Skeletal muscle cell (primary cell): ENCODE data around the gene AHDC1.
A peak's percentile ranks its signal among the peaks of the same experiment; 100 is the strongest.
"Not testable (repeated sequence)": the region's sequence is repeated elsewhere in the genome, so short reads cannot be mapped to it uniquely, and the experiment has no call there.

Source experiments
- DNase-seq: peaks from one replicate; pipeline ENCODE4 v3.0.0-alpha.2; 2010; ENCODE audit warnings: low read depth
- H3K4me3 ChIP-seq: 2 replicates; pipeline ENCODE4 v1.5.1; 2011; ENCODE audit warnings: low read depth, mild to moderate bottlenecking, control low read depth, low read length, moderate library complexity

Gene AHDC1

GRCh38 chr1:27545876-27546275 is 58.1 kb downstream of the AHDC1 start:
- DNase-seq, result no peak
- H3K4me3 ChIP-seq, result no peak overlapping the region

- no peak for DNase-seq
These were observed 58.7 kb downstream of the AHDC1 start for GRCh38 chr1:27545271-27545670.

GRCh38 chr1:27544834-27545233 is 59.1 kb downstream of the AHDC1 start:
- H3K4me3 ChIP-seq, result no peak overlapping the region
- no peak for DNase-seq

More at GRCh38 chr1:27545271-27545670, 58.7 kb downstream of the AHDC1 start:
- no peak overlapping the region for H3K4me3 ChIP-seq

GRCh38 chr1:27543284-27543683 is 60.7 kb downstream of the AHDC1 start:
- no peak for DNase-seq
- H3K4me3 ChIP-seq, result no peak overlapping the region

GRCh38 chr1:27542463-27543273 is 61.3 kb downstream of the AHDC1 start:
- DNase-seq, result no peak
- no peak overlapping the region for H3K4me3 ChIP-seq

GRCh38 chr1:27539901-27540861 is 63.8 kb downstream of the AHDC1 start:
- no peak for DNase-seq
- no peak overlapping the region for H3K4me3 ChIP-seq

- DNase-seq, result no peak
- no peak overlapping the region for H3K4me3 ChIP-seq
These were observed 65.2 kb downstream of the AHDC1 start for GRCh38 chr1:27538793-27539192.

GRCh38 chr1:27538305-27538676 is 65.7 kb downstream of the AHDC1 start:
- DNase-seq, result not testable (repeated sequence)

GRCh38 chr1:27536767-27537166 is 67.2 kb downstream of the AHDC1 start:
- H3K4me3 ChIP-seq, result no peak overlapping the region
- DNase-seq, result no peak

More at GRCh38 chr1:27538305-27538676, 65.7 kb downstream of the AHDC1 start:
- not testable (repeated sequence) for H3K4me3 ChIP-seq

- DNase-seq, result no peak
- H3K4me3 ChIP-seq, result no peak overlapping the region
These were observed 67.8 kb downstream of the AHDC1 start for GRCh38 chr1:27536010-27536757.

- no peak for DNase-seq
- H3K4me3 ChIP-seq, result no peak overlapping the region
These were observed 68.6 kb downstream of the AHDC1 start for GRCh38 chr1:27535386-27535785.

GRCh38 chr1:27531959-27532685 is 71.8 kb downstream of the AHDC1 start:
- H3K4me3 ChIP-seq, result no peak overlapping the region
- DNase-seq, result no peak

GRCh38 chr1:27530192-27530591 is 73.8 kb downstream of the AHDC1 start:
- H3K4me3 ChIP-seq, result no peak overlapping the region
- no peak for DNase-seq

- H3K4me3 ChIP-seq, result no peak overlapping the region
- DNase-seq, result no peak
These were observed 74.3 kb downstream of the AHDC1 start for GRCh38 chr1:27529704-27530018.

GRCh38 chr1:27528818-27529703 is 74.9 kb downstream of the AHDC1 start:
- DNase-seq, result no peak
- H3K4me3 ChIP-seq, result no peak overlapping the region

- peak overlapping the region; percentile 23 for H3K4me3 ChIP-seq
- no peak for DNase-seq
These were observed 75.8 kb downstream of the AHDC1 start for GRCh38 chr1:27527890-27528817.

GRCh38 chr1:27527223-27527889 is 76.6 kb downstream of the AHDC1 start:
- H3K4me3 ChIP-seq, result peak overlapping the region; percentile 23
- no peak for DNase-seq
